ENCODE data around the gene SHMT1.
"Not testable (repeated sequence)": the region's sequence is repeated elsewhere in the genome, so short reads cannot be mapped to it uniquely, and the experiment has no call there.

- TF ChIP-seq CTCF, POLR2A, POLR2AphosphoS5 (IDR thresholded peaks at IDR 0.05): not testable (repeated sequence)
Observed at GRCh38 chr17:18412001-18412538, 48.7 kb upstream of the SHMT1 start.
